Hepatocyte (in vitro differentiated cells): ENCODE results near the gene DERL3. TPM values are rescaled to one million over a fixed set of nuclear protein-coding genes. Genes with fewer than 3 reads are reported as not detected.

Experiments used
- DNase-seq: peaks from one replicate; pipeline ENCODE4 v3.0.0-alpha.2; 2016; ENCODE audit warnings: low spot score
- H2AFZ ChIP-seq: fragments of 200-600 bp; sonication (generic); 2 replicates; pipeline ENCODE4 v1.6.0; 2016; ENCODE audit warnings: antibody characterized with exemption, mild to moderate bottlenecking
- H3K27ac ChIP-seq: fragments of 200-600 bp; sonication (generic); 2 replicates; pipeline ENCODE4 v1.5.1; 2016; ENCODE audit warnings: mild to moderate bottlenecking
- H3K27me3 ChIP-seq: fragments of 200-600 bp; sonication (generic); 2 replicates; pipeline ENCODE4 v1.6.1; 2016
- H3K36me3 ChIP-seq: fragments of 200-600 bp; sonication (generic); replicated peaks from 2 replicates; pipeline ENCODE4 v1.5.1; 2016; ENCODE audit warnings: low read depth; ENCODE audit not compliant: insufficient read depth
- H3K4me1 ChIP-seq: fragments of 200-600 bp; sonication (generic); 2 replicates; pipeline ENCODE4 v1.5.1; 2016; ENCODE audit warnings: mild to moderate bottlenecking, moderate library complexity; ENCODE audit not compliant: insufficient read depth
- H3K4me2 ChIP-seq: fragments of 200-600 bp; sonication (generic); 2 replicates; pipeline ENCODE4 v1.6.0; 2016
- H3K4me3 ChIP-seq: fragments of 200-600 bp; sonication (generic); 2 replicates; pipeline ENCODE4 v1.5.1; 2016; ENCODE audit warnings: mild to moderate bottlenecking
- H3K79me2 ChIP-seq: fragments of 200-600 bp; sonication (generic); 2 replicates; pipeline ENCODE4 v1.6.0; 2017; ENCODE audit warnings: mild to moderate bottlenecking
- H3K9me2 ChIP-seq: fragments of 200-600 bp; sonication (generic); replicated peaks from 2 replicates; pipeline ENCODE4 v1.6.0; 2017; ENCODE audit warnings: mild to moderate bottlenecking; ENCODE audit not compliant: insufficient read depth
- H3K9me3 ChIP-seq: fragments of 200-600 bp; sonication (generic); 2 replicates; pipeline ENCODE4 v1.5.1; 2016; ENCODE audit warnings: low read depth, mild to moderate bottlenecking
- H4K20me1 ChIP-seq: fragments of 200-600 bp; sonication (generic); 2 replicates; pipeline ENCODE4 v1.6.0; 2016; ENCODE audit warnings: mild to moderate bottlenecking; ENCODE audit not compliant: insufficient read depth, poor library complexity, severe bottlenecking
- EZH2 ChIP-seq: fragments of 200-600 bp; sonication (generic); IDR thresholded peaks from 2 replicates; pipeline ENCODE4 v1.6.1; 2016; ENCODE audit warnings: antibody characterized with exemption, mild to moderate bottlenecking, borderline replicate concordance
- EZH2phosphoT487 ChIP-seq: fragments of 200-600 bp; sonication (generic); IDR thresholded peaks from one replicate; pipeline ENCODE4 v1.6.1; 2018; ENCODE audit warnings: antibody characterized with exemption, mild to moderate bottlenecking, low read depth, moderate library complexity; ENCODE audit not compliant: unreplicated experiment, severe bottlenecking
- WGBS: methylation state at CpG from one replicate; pipeline ENCODE4 v1.1.6; 2016; ENCODE audit warnings: low lambda C conversion rate; ENCODE audit errors: missing lambda C conversion rate; 5-methylcytosine and 5-hydroxymethylcytosine counted together
- polyA plus RNA-seq: library from polyadenylated mRNA; unstranded; fragments of >200 nt; fragmentation: Nextera tagmentation; extraction: Ambion mirVana; gene quantifications from 2 replicates; pipeline ENCODE4 v1.2.1, GENCODE V29; 2016
- total RNA-seq: library from RNA; depleted of rRNA; stranded (reverse); fragments of >200 nt; gene quantifications from 2 replicates; pipeline ENCODE4 v1.2.3, GENCODE V29; 2014
- TF ChIP-seq, protein P1 (sequence below): fragments of 200-600 bp; sonication (generic); IDR thresholded peaks from 2 replicates; pipeline ENCODE4 v1.5.1; 2016; ENCODE audit warnings: antibody characterized with exemption, mild to moderate bottlenecking; ENCODE audit not compliant: poor library complexity

Gene DERL3
- total and polyA plus RNA-seq, 2 experiments from 2014 or later = 1.6 to 6.1 TPM

DNA sequence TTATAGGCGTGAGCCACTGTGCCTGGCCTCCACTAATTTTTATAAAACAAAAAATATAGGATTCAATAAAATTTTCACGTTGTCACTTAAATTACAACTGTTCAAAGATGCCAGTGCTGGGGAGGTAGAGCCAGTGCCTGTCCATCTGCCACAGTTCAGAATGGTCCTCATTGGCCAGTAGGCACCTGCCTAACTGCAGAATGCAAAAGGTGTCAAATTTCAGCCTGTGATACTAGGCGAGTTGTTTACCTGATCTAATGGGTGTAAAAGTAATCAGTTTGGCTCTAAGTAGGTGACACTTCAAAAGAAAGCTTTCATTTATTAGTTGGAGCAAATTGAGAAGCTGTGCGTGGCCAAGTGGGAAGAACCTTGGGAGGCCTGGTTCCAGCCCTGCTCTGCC is 49.7 kb downstream of the DERL3 start:
- no peaks in the 10 kb centered on the region for H3K9me3 ChIP-seq
- no peaks in the 10 kb centered on the region for H3K36me3 ChIP-seq
- 57% methylated on average over 4 of the region's 4 CpGs for WGBS
- TF ChIP-seq EZH2 (no peak), EZH2phosphoT487 (no peak)
- TF ChIP-seq, protein P1, sequence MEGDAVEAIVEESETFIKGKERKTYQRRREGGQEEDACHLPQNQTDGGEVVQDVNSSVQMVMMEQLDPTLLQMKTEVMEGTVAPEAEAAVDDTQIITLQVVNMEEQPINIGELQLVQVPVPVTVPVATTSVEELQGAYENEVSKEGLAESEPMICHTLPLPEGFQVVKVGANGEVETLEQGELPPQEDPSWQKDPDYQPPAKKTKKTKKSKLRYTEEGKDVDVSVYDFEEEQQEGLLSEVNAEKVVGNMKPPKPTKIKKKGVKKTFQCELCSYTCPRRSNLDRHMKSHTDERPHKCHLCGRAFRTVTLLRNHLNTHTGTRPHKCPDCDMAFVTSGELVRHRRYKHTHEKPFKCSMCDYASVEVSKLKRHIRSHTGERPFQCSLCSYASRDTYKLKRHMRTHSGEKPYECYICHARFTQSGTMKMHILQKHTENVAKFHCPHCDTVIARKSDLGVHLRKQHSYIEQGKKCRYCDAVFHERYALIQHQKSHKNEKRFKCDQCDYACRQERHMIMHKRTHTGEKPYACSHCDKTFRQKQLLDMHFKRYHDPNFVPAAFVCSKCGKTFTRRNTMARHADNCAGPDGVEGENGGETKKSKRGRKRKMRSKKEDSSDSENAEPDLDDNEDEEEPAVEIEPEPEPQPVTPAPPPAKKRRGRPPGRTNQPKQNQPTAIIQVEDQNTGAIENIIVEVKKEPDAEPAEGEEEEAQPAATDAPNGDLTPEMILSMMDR = no peak
- H3K4me3 ChIP-seq = no peak overlapping the region
- H3K9me2 ChIP-seq = no peaks in the 10 kb centered on the region
- DNase-seq = no peak
- peaks cover 54% of the 10 kb centered on the region for H3K4me1 ChIP-seq
- peaks cover 68% of the 10 kb centered on the region for H3K79me2 ChIP-seq
- H2AFZ ChIP-seq = no peak overlapping the region
- H3K27me3 ChIP-seq = no peaks in the 10 kb centered on the region
- peak overlapping the region; percentile 85 for H3K4me2 ChIP-seq
- H4K20me1 ChIP-seq = peaks cover 57% of the 10 kb centered on the region
- H3K27ac ChIP-seq = peak overlapping the region; percentile 78

DNA sequence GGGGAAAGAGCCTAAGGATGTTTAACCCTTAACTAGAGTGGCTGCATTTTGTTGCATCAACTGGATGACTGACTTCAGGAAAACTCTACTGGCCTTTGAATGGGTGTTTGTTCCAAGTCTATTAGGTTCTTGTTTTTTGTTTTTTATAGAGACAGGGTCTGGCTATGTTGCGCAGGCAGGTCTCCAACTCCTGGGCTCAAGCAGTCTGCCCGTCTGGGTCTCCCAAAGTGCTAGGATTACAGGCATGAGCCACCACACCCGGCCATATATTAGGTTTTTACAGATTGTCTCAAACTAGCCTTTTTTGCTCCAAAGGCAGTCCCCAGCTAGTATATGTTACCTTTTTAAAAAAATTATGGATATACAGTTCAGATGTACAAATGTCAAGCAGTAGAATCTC is 50.9 kb downstream of the DERL3 start:
- no peak for DNase-seq
- Histone ChIP-seq H4K20me1 (peaks cover 54% of the 10 kb centered on the region), H2AFZ (no peak overlapping the region), H3K27ac (peak overlapping the region; percentile 100), H3K9me2 (no peaks in the 10 kb centered on the region), H3K36me3 (no peaks in the 10 kb centered on the region), H3K27me3 (no peaks in the 10 kb centered on the region), H3K9me3 (no peaks in the 10 kb centered on the region), H3K4me3 (peak overlapping the region; percentile 91), H3K79me2 (peaks cover 58% of the 10 kb centered on the region), H3K4me2 (peak overlapping the region; percentile 85), H3K4me1 (peaks cover 66% of the 10 kb centered on the region)
- TF ChIP-seq EZH2phosphoT487 (no peak), EZH2 (no peak)
- TF ChIP-seq, protein P1 = no peak
- 23% methylated on average over 3 of the region's 3 CpGs for WGBS

DNA sequence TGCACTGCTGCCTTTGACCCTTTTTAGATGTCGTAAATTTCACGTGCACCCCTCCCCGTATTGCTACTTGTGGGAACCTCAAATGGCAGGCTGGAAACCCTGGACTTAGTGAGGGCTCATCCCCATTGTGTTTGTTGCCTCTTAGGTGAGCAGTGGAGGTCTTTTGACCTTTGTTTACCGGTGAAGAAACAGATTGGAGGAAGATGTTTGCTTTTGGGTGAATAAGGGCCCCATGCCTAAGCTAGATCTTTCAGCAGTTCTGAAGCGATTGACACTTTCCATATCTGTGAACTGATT is 51.3 kb downstream of the DERL3 start:
- Histone ChIP-seq H3K9me3 (no peaks in the 10 kb centered on the region), H3K9me2 (no peaks in the 10 kb centered on the region), H3K27me3 (no peaks in the 10 kb centered on the region), H3K4me1 (peaks cover 66% of the 10 kb centered on the region), H3K4me2 (peak overlapping the region; percentile 85), H3K4me3 (peak overlapping the region; percentile 91), H3K36me3 (no peaks in the 10 kb centered on the region), H2AFZ (no peak overlapping the region), H3K79me2 (peaks cover 54% of the 10 kb centered on the region), H3K27ac (peak overlapping the region; percentile 100), H4K20me1 (peaks cover 50% of the 10 kb centered on the region)
- TF ChIP-seq EZH2phosphoT487 (no peak), EZH2 (no peak)
- TF ChIP-seq, protein P1 = no peak
- no peak for DNase-seq
- 3% methylated on average over 5 of the region's 5 CpGs for WGBS
